Kidney glomerular epithelial cell (primary cell): ENCODE data around the gene B3GALT5.

Experiments used
- DNase-seq: peaks from one replicate; lab custom pipeline; 2025; lab: John Stamatoyannopoulos, UW

B3GALT5 gene

DNA sequence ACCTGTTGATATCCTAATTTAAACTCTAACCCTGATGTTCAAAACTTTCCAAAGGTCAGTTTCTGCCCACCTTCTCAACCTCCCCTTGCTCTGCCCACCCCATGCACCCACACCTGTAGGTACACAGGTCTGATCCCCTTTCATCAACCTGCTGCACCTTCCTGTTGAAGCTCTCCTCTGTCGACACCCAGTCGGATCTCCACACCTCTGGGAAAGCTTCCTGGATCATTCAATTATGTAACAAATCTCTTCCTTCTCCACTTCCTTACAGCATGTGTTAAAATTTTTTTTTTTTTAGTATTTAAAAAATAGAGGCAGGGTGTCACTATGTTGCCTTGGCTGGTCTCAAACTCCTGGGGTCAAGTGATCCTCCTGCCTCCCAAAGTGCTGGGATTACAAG is 87.6 kb downstream of the B3GALT5 start:
- no peak for DNase-seq

DNA sequence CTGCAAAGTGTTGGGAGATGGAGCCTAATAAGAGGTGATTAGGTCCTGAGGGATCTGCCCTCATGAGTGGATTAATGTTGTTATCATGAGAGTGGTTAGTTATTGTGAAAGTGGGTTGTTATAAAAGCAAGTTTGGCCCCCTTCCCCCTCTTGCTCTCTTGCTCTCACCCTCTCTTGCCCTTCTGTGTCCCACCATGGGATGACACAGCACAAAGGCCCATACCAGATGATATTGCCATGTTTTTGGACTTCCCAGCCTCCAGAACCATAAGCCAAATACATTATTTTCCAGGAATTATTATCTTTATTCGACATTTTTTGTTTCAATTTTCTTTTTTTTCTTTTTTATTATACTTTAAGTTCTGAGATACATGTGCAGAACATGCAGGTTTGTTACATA is 90.8 kb downstream of the B3GALT5 start:
- no peak for DNase-seq

DNA sequence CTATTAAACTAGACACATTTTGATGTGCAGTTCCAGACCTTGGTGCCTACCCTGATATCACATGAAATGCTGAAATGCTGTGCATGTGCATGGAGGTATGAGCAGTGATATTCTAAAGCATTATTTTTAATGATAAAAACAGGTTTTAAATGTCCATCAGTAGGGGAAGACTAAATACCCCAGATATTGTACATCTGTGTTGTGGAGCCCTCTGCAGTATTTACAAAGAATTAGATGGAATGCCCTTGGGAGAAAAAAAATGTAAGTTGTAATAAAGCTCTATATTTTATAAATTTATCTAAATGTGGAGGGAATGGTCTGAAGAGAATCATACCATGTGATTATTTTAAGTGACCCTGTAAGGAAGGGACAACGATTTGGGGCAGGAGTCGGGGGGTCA is 93.1 kb downstream of the B3GALT5 start:
- DNase-seq: peak; percentile 13

DNA sequence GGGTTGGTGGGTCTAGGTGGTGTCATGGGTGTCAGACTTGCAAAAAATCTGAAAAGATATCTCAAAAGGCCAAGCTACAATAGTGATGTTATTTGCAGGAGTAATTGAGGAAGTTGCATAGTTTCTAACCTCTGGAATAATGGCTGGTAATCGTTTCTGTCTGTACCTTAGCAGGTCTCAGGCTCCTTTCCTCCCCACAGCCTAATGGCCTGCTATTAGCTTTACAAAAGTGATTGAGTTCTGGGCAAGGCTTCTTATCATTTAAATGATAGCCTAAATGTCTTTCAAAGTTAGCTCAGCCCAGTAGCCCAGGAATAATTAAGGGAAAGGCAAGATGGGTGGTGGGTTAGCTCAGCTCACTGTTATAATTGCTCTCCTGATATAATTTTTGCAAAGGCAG is 94.6 kb downstream of the B3GALT5 start:
- DNase-seq: no peak

DNA sequence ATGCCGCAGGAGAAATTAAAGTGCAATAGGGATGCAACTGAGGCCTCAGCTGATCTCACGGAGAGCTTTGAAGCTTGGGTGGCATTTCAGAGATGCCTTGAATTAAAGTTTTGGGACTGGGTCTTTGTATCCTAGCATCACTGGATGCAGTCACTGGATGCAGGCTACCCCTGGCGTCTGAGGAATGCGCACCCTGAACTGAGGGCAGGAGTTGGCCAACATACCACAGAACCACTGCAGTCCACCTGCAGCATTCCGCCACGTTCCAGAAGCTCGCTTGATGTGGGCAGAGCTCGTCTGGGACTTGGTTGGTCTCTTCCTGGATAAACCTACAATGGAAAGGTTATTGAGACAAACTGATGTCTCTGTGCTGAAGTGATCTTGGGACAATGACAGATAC is 98.1 kb downstream of the B3GALT5 start:
- DNase-seq: no peak

DNA sequence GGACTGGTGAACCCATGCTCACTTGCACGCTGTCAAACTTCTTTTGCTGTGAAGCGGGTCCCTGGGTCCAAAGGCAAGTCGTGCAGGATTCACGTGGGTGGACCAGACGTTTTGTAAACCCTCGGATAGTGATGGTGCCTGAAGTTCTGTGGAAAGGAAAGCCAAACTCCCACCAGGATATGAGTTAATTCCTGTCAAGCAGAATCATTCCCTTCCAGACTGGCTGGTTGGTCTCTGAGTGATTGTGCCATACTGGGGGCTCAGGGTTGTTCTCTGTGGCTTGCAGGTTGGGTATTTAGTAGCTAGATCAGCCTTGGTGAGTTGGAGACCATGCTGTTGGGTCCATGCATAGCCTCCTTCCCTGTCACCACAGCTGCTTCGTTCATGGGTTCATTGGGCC is 99.5 kb downstream of the B3GALT5 start:
- DNase-seq: no peak

DNA sequence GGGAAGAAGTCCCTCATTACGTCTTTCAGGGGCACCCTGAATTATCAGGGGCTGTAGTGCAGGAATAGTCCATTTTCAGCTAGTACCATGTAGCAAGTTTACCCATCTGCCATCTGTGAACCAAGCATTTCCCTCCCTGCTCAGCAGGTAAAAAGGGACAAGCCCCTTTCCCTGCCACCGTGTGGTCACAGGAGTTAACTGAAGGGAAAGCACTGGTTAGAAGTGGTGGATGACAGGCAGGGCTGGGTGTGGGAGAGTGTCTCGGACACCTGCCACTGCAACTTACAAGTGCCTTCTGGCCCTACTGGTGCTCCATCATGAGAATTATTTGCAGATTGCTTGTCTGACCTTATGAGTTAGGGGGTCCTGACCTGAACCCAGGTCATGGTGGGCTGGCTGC is 100.2 kb downstream of the B3GALT5 start:
- no peak for DNase-seq

DNA sequence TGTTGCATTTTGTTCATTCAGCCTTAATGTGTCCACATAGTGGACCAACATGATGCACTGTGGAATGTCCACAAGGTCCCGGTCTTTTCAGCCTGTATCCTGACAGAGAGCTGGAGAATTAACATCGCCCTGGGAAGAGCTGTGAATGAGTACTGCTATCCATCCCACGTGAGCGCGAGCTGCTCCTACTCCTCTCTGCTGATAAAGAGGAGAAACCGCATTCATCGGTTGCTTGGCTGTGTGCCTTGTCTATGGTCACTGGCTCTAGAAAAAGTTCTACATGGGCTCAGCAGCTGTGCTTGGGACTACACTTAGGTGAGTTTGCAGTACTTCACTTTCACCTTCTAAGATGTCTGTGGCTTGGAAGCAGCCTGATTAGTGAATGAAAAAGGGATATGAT is 101.2 kb downstream of the B3GALT5 start:
- DNase-seq: no peak

DNA sequence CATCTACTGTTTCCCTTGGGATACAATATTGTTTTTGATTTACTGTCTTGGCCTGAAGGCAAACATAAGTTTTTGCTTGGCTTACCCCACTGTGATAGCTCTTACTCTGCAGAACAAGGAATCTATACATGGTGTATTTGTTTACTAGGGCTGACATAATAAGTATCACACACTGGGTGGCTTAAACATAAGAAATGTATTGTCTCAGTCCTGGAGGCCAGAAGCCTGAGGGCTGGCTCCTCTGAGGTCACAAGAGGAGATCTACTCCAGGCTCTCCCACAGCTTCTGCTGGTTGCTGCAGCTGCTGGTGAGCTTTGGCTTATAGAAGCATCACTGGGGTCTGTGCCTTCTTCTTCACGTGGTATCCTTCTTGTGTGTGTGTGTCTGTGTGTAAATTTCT is 101.6 kb downstream of the B3GALT5 start:
- DNase-seq: no peak

DNA sequence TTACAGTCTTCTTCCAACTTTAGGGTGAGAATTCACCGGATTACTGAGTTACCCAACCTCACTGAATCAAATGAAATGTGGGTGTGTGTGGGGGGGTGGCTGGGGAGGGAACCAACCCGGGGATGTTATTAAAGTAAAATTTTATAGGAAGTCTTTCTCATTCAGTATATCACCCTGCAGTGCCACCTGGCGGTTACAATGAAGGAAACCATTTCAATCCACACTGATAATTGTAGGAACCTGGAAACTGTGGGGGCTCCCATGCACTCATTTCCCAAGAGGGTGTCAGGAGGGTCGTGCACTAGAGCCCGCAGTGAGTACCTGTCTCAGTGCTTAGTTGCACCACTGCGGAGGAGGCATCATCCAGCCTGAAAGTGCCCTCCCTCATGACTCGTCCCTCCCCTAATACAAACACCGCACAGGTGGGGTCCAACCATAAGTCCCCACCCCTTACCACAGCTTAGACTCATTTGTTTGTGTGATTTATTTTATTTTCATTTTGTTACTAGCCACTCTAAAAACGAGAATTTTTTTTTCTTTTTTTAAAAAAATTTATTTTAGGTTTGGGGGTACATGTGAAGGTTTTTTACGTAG is 103.2 kb downstream of the B3GALT5 start:
- peak; percentile 35 for DNase-seq

DNA sequence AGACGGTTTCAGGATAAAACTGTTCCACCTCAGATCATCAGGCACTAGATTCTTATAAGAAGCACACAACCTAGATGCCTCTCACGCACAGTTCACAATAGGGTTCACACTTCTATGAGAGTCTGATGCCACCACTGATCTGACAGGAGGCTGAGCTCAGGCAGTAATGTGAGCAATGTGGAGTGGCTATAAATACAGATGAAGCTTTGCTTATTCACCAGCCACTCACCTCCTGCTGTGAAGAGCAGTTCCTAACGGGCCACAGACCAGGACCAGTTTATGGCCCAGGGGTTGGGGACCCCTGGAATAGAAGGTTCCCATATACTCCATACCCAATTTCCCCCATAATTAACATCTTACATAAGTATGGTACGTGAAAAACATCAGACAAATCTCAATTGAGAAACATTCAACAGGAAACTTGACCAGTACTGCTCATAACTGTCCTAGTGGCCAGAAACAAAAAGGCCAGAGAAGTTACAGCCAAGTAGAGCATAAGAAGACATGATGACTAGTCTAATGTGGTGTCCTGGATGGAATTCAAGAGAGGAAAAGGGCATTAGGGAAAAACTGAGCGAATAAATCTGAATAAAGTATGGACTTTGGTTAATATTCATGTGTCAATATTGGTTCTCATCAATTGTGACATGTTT is 107.5 kb downstream of the B3GALT5 start:
- DNase-seq: no peak

DNA sequence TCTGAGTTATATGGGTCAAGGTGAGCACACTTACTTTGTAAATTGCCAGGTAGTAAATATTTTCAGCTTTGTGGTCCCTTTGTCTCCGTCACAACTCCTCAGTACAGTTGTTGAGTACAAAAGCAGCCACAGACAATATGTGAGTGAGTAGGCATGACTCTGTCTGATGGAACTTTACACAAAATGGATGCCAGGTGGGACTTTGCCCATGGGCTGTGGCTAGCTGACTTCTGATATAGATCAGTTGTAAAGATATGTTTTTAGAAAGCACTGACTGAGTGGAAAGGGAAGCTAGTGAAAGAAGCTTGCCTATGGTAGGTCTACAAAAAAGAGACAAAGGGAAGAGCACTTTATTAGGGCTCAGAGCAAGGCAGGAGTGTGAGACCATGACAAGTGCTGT is 109.1 kb downstream of the B3GALT5 start:
- DNase-seq: no peak
